Measurements from ENCODE around the gene KIAA0040. TPM values are rescaled to one million over a fixed set of nuclear protein-coding genes. Genes with fewer than 3 reads are reported as not detected.

Gene KIAA0040
- total RNA-seq, 1 donor from 2014 or later: 38.5 TPM

GRCh38 chr1:175172503-175172902 lies 20.1 kb downstream of the KIAA0040 start:
- Histone ChIP-seq H3K9me3 (no peaks in the 10 kb centered on the region), H3K36me3 (peaks cover 0 to 3% of the 10 kb centered on the region in 2 donors), H3K27ac (no peak overlapping the region), H3K4me3 (no peak overlapping the region), H3K27me3 (no peaks in the 10 kb centered on the region), H3K4me1 (peaks cover 27% of the 10 kb centered on the region)
- DNase-seq (ENCODE audit: extremely low spot score in 2 of 2): no peak
- intact Hi-C loops (cut with DNase I): no loop called here
- TF ChIP-seq POLR2AphosphoS5 (IDR thresholded peaks at IDR 0.05; ENCODE audit: insufficient read depth in 1 of 2, low read depth in 1 of 2) (no peak), CTCF (IDR thresholded peaks at IDR 0.05) (no peak), POLR2A (IDR thresholded peaks at IDR 0.05) (no peak)

- H3K4me3 ChIP-seq: no peak overlapping the region
- TF ChIP-seq POLR2A (IDR thresholded peaks at IDR 0.05): no peak
- TF ChIP-seq CTCF (IDR thresholded peaks at IDR 0.05): no peak
- no peak for TF ChIP-seq POLR2AphosphoS5 (IDR thresholded peaks at IDR 0.05; ENCODE audit: insufficient read depth in 1 of 2, low read depth in 1 of 2)
- no peak overlapping the region for H3K27ac ChIP-seq
- intact Hi-C loops (cut with DNase I): no loop called here
- DNase-seq (ENCODE audit: extremely low spot score in 2 of 2): no peak
- H3K4me1 ChIP-seq: peaks cover 27% of the 10 kb centered on the region
- H3K9me3 ChIP-seq: no peaks in the 10 kb centered on the region
- peaks cover 0 to 6% of the 10 kb centered on the region in 2 donors for H3K36me3 ChIP-seq
- no peaks in the 10 kb centered on the region for H3K27me3 ChIP-seq
Observed at GRCh38 chr1:175171036-175171913, 21.3 kb downstream of the KIAA0040 start.

- TF ChIP-seq POLR2AphosphoS5 (IDR thresholded peaks at IDR 0.05; ENCODE audit: insufficient read depth in 1 of 2, low read depth in 1 of 2) (no peak), POLR2A (IDR thresholded peaks at IDR 0.05) (no peak), CTCF (IDR thresholded peaks at IDR 0.05) (no peak)
Observed at GRCh38 chr1:175169286-175170018, 23.1 kb downstream of the KIAA0040 start.

GRCh38 chr1:175168782-175169181 lies 23.8 kb downstream of the KIAA0040 start:
- H3K36me3 ChIP-seq: peaks cover 0 to 21% of the 10 kb centered on the region in 2 donors
- H3K27ac ChIP-seq: no peak overlapping the region
- no peaks in the 10 kb centered on the region for H3K27me3 ChIP-seq
- H3K9me3 ChIP-seq: no peaks in the 10 kb centered on the region
- H3K4me3 ChIP-seq: no peak overlapping the region
- intact Hi-C loops (cut with DNase I): no loop called here
- TF ChIP-seq POLR2A (IDR thresholded peaks at IDR 0.05) (no peak), POLR2AphosphoS5 (IDR thresholded peaks at IDR 0.05; ENCODE audit: insufficient read depth in 1 of 2, low read depth in 1 of 2) (no peak), CTCF (IDR thresholded peaks at IDR 0.05) (no peak)
- H3K4me1 ChIP-seq: peaks cover 14% of the 10 kb centered on the region
- DNase-seq (ENCODE audit: extremely low spot score in 2 of 2): no peak

More at GRCh38 chr1:175169286-175170018, 23.1 kb downstream of the KIAA0040 start:
- Histone ChIP-seq H3K27ac (no peak overlapping the region), H3K9me3 (no peaks in the 10 kb centered on the region), H3K4me3 (no peak overlapping the region), H3K4me1 (peaks cover 21% of the 10 kb centered on the region), H3K36me3 (peaks cover 0 to 21% of the 10 kb centered on the region in 2 donors), H3K27me3 (no peaks in the 10 kb centered on the region)
- intact Hi-C loops (cut with DNase I): no loop called here
- no peak for DNase-seq (ENCODE audit: extremely low spot score in 2 of 2)
